Peyer's patch (tissue), 4 donors: ENCODE results near the gene AMMECR1L.
"Not testable (repeated sequence)": the region's sequence is repeated elsewhere in the genome, so short reads cannot be mapped to it uniquely, and the experiment has no call there.

Experiments
- POLR2A ChIP-seq, 2 donors: fragments of 450-650 bp; IDR thresholded peaks; one replicate each; pipeline ENCODE4 v1.5.1; 2017; ENCODE audit warnings: antibody characterized with exemption in 2 of 2, mild to moderate bottlenecking in 2 of 2, moderate library complexity in 2 of 2
- TF ChIP-seq, protein P1 (sequence below), 6 experiments: fragments of 450-650 bp in 4 of 6; fragments of 200-600 bp in 2 of 6; sonication (generic) in 1 of 6; IDR thresholded peaks; one replicate each; pipeline ENCODE4 v1.5.1; 2017 to 2019; ENCODE audit warnings: antibody characterized with exemption in 6 of 6, mild to moderate bottlenecking in 3 of 6, moderate library complexity in 1 of 6

- not testable (repeated sequence) for TF ChIP-seq POLR2A (IDR thresholded peaks at IDR 0.05)
- TF ChIP-seq, protein P1, sequence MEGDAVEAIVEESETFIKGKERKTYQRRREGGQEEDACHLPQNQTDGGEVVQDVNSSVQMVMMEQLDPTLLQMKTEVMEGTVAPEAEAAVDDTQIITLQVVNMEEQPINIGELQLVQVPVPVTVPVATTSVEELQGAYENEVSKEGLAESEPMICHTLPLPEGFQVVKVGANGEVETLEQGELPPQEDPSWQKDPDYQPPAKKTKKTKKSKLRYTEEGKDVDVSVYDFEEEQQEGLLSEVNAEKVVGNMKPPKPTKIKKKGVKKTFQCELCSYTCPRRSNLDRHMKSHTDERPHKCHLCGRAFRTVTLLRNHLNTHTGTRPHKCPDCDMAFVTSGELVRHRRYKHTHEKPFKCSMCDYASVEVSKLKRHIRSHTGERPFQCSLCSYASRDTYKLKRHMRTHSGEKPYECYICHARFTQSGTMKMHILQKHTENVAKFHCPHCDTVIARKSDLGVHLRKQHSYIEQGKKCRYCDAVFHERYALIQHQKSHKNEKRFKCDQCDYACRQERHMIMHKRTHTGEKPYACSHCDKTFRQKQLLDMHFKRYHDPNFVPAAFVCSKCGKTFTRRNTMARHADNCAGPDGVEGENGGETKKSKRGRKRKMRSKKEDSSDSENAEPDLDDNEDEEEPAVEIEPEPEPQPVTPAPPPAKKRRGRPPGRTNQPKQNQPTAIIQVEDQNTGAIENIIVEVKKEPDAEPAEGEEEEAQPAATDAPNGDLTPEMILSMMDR (IDR thresholded peaks at IDR 0.05), result not testable (repeated sequence)
Observed at GRCh38 chr2:127812441-127812840, 73.3 kb downstream of the AMMECR1L start.
